DMS153 (cell line): ENCODE data around the gene CHIA.
"Not testable (repeated sequence)": the region's sequence is repeated elsewhere in the genome, so short reads cannot be mapped to it uniquely, and the experiment has no call there.

Experiments used
- DNase-seq: peaks from one replicate; lab custom pipeline; 2025; lab: John Stamatoyannopoulos, UW

Gene CHIA

GRCh38 chr1:111285879-111286278 is 4.8 kb upstream of the CHIA start:
- DNase-seq: no peak

- DNase-seq: no peak
These were observed 3.7 kb upstream of the CHIA start for GRCh38 chr1:111286912-111287311.

GRCh38 chr1:111289371-111289770 is 1.3 kb upstream of the CHIA start:
- DNase-seq: no peak

- peak; percentile 11 for DNase-seq
These were observed 547 bp upstream of the CHIA start for GRCh38 chr1:111290104-111290503.

GRCh38 chr1:111294390-111294789 is 3.7 kb downstream of the CHIA start:
- DNase-seq: no peak

GRCh38 chr1:111302374-111302773 is 11.7 kb downstream of the CHIA start:
- DNase-seq: no peak

- no peak for DNase-seq
These were observed 19.0 kb downstream of the CHIA start for GRCh38 chr1:111309690-111310089.

- DNase-seq: no peak
These were observed 27.9 kb downstream of the CHIA start for GRCh38 chr1:111318523-111318922.

- DNase-seq: no peak
These were observed 29.6 kb downstream of the CHIA start for GRCh38 chr1:111320066-111320879.

- no peak for DNase-seq
These were observed 32.6 kb downstream of the CHIA start for GRCh38 chr1:111323231-111323630.

GRCh38 chr1:111332190-111332589 is 41.5 kb downstream of the CHIA start:
- no peak for DNase-seq

- DNase-seq: peak; percentile 42
These were observed 43.5 kb downstream of the CHIA start for GRCh38 chr1:111334169-111334568.

GRCh38 chr1:111335214-111335877 is 44.7 kb downstream of the CHIA start:
- not testable (repeated sequence) for DNase-seq

- not testable (repeated sequence) for DNase-seq
These were observed 48.2 kb downstream of the CHIA start for GRCh38 chr1:111338849-111339248.

- DNase-seq: peak; percentile 86
These were observed 55.6 kb downstream of the CHIA start for GRCh38 chr1:111346089-111346885.

- DNase-seq: no peak
These were observed 56.4 kb downstream of the CHIA start for GRCh38 chr1:111347026-111347425.

- no peak for DNase-seq
These were observed 61.0 kb downstream of the CHIA start for GRCh38 chr1:111351700-111352099.

- no peak for DNase-seq
These were observed 63.9 kb downstream of the CHIA start for GRCh38 chr1:111354584-111354983.

- DNase-seq: no peak
These were observed 68.3 kb downstream of the CHIA start for GRCh38 chr1:111358964-111359363.

GRCh38 chr1:111359376-111359775 is 68.7 kb downstream of the CHIA start:
- no peak for DNase-seq

- peak; percentile 15 for DNase-seq
These were observed 69.6 kb downstream of the CHIA start for GRCh38 chr1:111360257-111360656.

GRCh38 chr1:111361761-111362160 is 71.1 kb downstream of the CHIA start:
- DNase-seq: no peak

GRCh38 chr1:111364690-111365089 is 74.0 kb downstream of the CHIA start:
- no peak for DNase-seq
